HCT116 (cell line): Measurements from ENCODE around the gene TRH. TPM values are rescaled to one million over a fixed set of nuclear protein-coding genes. Genes with fewer than 3 reads are reported as not detected.

Experiments
- ATAC-seq: fragments of 200-7000 bp; cut with Tn5 transposase; 2 replicates; pipeline ENCODE4 v1.9.1; 2020; ENCODE audit warnings: mild to moderate bottlenecking, moderate library complexity
- BruUV-seq: library from RNA; stranded (reverse); fragments of 400-500 nt; replicated peaks from 2 replicates; lab custom pipeline; 2021; lab: Mats Ljungman, UMichigan
- CTCF ChIA-PET: fragments of 300-600 bp; sonication (Branson Sonifier 250); formaldehyde crosslinking; loops from one replicate; lab custom pipeline; 2021; ENCODE audit warnings: antibody characterized with exemption; lab: Charles Lee
- POLR2A ChIA-PET: fragments of 300-600, 350-600 bp; sonication (Branson Sonifier 250); formaldehyde crosslinking; loops from one replicate; lab custom pipeline; 2021; ENCODE audit warnings: antibody characterized with exemption; lab: Charles Lee
- RAD21 ChIA-PET, 2 experiments: fragments of 300-600 bp; sonication (Branson Sonifier 250); formaldehyde crosslinking; loops; one replicate each; lab custom pipeline; 2023; ENCODE audit warnings: low total read pairs in 2 of 2; ENCODE audit not compliant: uncharacterized antibody in 2 of 2, unreplicated experiment in 2 of 2, low non-redundant PET in 1 of 2; lab: Charles Lee
- DNase-seq: peaks from one replicate; pipeline ENCODE4 v3.0.0-alpha.2; 2010; ENCODE audit warnings: low read depth, low spot score
- H2AFZ ChIP-seq: fragments of 200-600 bp; shearing (Covaris generic), sonication (generic); 2 replicates; pipeline ENCODE4 v1.6.1; 2017; ENCODE audit warnings: low read depth, mixed run types, mixed read lengths, antibody characterized with exemption, low read length; ENCODE audit not compliant: poor library complexity, severe bottlenecking
- H3K27ac ChIP-seq: 2 replicates; pipeline ENCODE4 v1.5.1; 2012; ENCODE audit warnings: low read depth, low read length
- H3K27me3 ChIP-seq: fragments of 200-600 bp; sonication (generic); 2 replicates; pipeline ENCODE4 v1.6.1; 2016; ENCODE audit warnings: mixed run types, low read length, mixed read lengths; ENCODE audit not compliant: insufficient read depth
- H3K36me3 ChIP-seq, 2 experiments: fragments of 200-500 bp in 1 of 2; fragments of 200-600 bp in 1 of 2; sonication (Bioruptor generic) in 1 of 2; sonication (generic) in 1 of 2; 2 replicates each; pipeline versions ENCODE4 v1.5.1 to v1.6.1; 2014 to 2016; ENCODE audit warnings: low read length in 2 of 2, inconsistent platforms in 1 of 2, mixed read lengths in 1 of 2, mixed run types in 1 of 2; ENCODE audit not compliant: insufficient read depth in 2 of 2, control insufficient read depth in 1 of 2
- H3K4me1 ChIP-seq, 2 experiments: fragments of 200-600 bp in 1 of 2; sonication (generic) in 1 of 2; 2 replicates each; pipeline versions ENCODE4 v1.5.1 to v1.6.1; 2012 to 2017; ENCODE audit warnings: low read length in 2 of 2, inconsistent platforms in 1 of 2, mild to moderate bottlenecking in 1 of 2, mixed read lengths in 1 of 2, mixed run types in 1 of 2, moderate library complexity in 1 of 2; ENCODE audit not compliant: insufficient read depth in 2 of 2, control insufficient read depth in 1 of 2
- H3K4me2 ChIP-seq: fragments of 200-600 bp; sonication (generic); 2 replicates; pipeline ENCODE4 v1.6.1; 2017; ENCODE audit warnings: mixed run types, low read length, mixed read lengths
- H3K4me3 ChIP-seq, 2 experiments: fragments of 200-600 bp in 1 of 2; sonication (generic) in 1 of 2; replicated peaks in 1 of 2; 2 replicates each; pipeline ENCODE4 v1.5.1; 2011 to 2016; ENCODE audit warnings: low read length in 2 of 2, control low read depth in 1 of 2, low read depth in 1 of 2, mild to moderate bottlenecking in 1 of 2, mixed read lengths in 1 of 2, mixed run types in 1 of 2
- H3K79me2 ChIP-seq: fragments of 200-600 bp; sonication (generic); 2 replicates; pipeline ENCODE4 v1.6.1; 2017; ENCODE audit warnings: mild to moderate bottlenecking, mixed run types, low read length, moderate library complexity, mixed read lengths; ENCODE audit not compliant: insufficient read depth
- H3K9ac ChIP-seq: fragments of 200-600 bp; sonication (generic); 2 replicates; pipeline ENCODE4 v1.6.1; 2016; ENCODE audit warnings: low read length, mixed read lengths
- H3K9me2 ChIP-seq: fragments of 200-600 bp; sonication (generic), shearing (Covaris generic); 2 replicates; pipeline ENCODE4 v1.6.1; 2017; ENCODE audit warnings: mixed run types, mild to moderate bottlenecking, moderate library complexity; ENCODE audit not compliant: insufficient read depth
- H3K9me3 ChIP-seq, 2 experiments: fragments of 200-500 bp in 1 of 2; fragments of 200-600 bp in 1 of 2; sonication (Bioruptor generic) in 1 of 2; sonication (generic) in 1 of 2; 2 replicates each; pipeline ENCODE4 v1.6.1; 2014 to 2017; ENCODE audit warnings: low read length in 2 of 2, mixed read lengths in 2 of 2, inconsistent platforms in 1 of 2, low read depth in 1 of 2, mild to moderate bottlenecking in 1 of 2, mixed run types in 1 of 2, moderate library complexity in 1 of 2; ENCODE audit not compliant: control insufficient read depth in 1 of 2, insufficient read depth in 1 of 2
- H4K20me1 ChIP-seq: fragments of 200-600 bp; sonication (generic), shearing (Covaris generic); 2 replicates; pipeline ENCODE4 v1.6.1; 2017; ENCODE audit warnings: mixed run types, mild to moderate bottlenecking, moderate library complexity; ENCODE audit not compliant: insufficient read depth
- CBX3 ChIP-seq: IDR thresholded peaks from 2 replicates; pipeline ENCODE4 v1.6.1; 2012; ENCODE audit warnings: low read depth
- EGR1 ChIP-seq: IDR thresholded peaks from 2 replicates; pipeline ENCODE4 v1.6.1; 2012; ENCODE audit warnings: low read depth
- EZH2 ChIP-seq: fragments of 200-600 bp; sonication (generic); IDR thresholded peaks from 2 replicates; pipeline ENCODE4 v1.6.1; 2017; ENCODE audit warnings: antibody characterized with exemption, mixed run types
- EZH2phosphoT487 ChIP-seq: fragments of 200-600 bp; IDR thresholded peaks from 2 replicates; pipeline ENCODE4 v1.6.1; 2018; ENCODE audit warnings: antibody characterized with exemption, borderline replicate concordance
- JUND ChIP-seq: IDR thresholded peaks from 2 replicates; pipeline ENCODE4 v1.6.1; 2012
- POLR2A ChIP-seq: IDR thresholded peaks from 2 replicates; pipeline ENCODE4 v1.7.0; 2011; ENCODE audit warnings: borderline replicate concordance; ENCODE audit not compliant: insufficient read depth, insufficient read length; ENCODE audit errors: extremely low read depth
- POLR2AphosphoS5 ChIP-seq: IDR thresholded peaks from 2 replicates; pipeline ENCODE4 v1.6.1; 2011; ENCODE audit warnings: mild to moderate bottlenecking, low read depth, low read length, moderate library complexity
- RAD21 ChIP-seq: IDR thresholded peaks from 2 replicates; pipeline ENCODE4 v1.6.1; 2012; ENCODE audit warnings: low read depth, mild to moderate bottlenecking
- SIN3A ChIP-seq: IDR thresholded peaks from 2 replicates; pipeline ENCODE4 v1.6.1; 2012; ENCODE audit warnings: low read depth
- SP1 ChIP-seq: IDR thresholded peaks from 2 replicates; pipeline ENCODE4 v1.6.1; 2012; ENCODE audit warnings: low read depth
- YY1 ChIP-seq: IDR thresholded peaks from 2 replicates; pipeline ENCODE4 v1.6.1; 2011; ENCODE audit warnings: low read length, low read depth, moderate library complexity, mild to moderate bottlenecking; ENCODE audit not compliant: insufficient replicate concordance; ENCODE audit errors: extremely low read depth
- ZFX ChIP-seq: fragments of 450-650 bp; IDR thresholded peaks from 2 replicates; pipeline ENCODE4 v1.6.1; 2017
- intact Hi-C: fragments of 100-400 bp; cut with micrococcal nuclease; formaldehyde crosslinking; loops from 2 replicates; pipeline ENCODE4 v1.10.0; 2022
- total RNA-seq: library from RNA; stranded (reverse); gene quantifications from one replicate; pipeline ENCODE4 v1.2.1, GENCODE V29; 2021; ENCODE audit not compliant: unreplicated experiment
- TF ChIP-seq, protein P1 (sequence below): IDR thresholded peaks from 2 replicates; pipeline ENCODE4 v1.6.1; 2012
- TF ChIP-seq, protein P2 (sequence below): IDR thresholded peaks from 2 replicates; pipeline ENCODE4 v1.6.1; 2011; ENCODE audit warnings: mild to moderate bottlenecking, low read length, moderate library complexity; ENCODE audit not compliant: insufficient replicate concordance; ENCODE audit errors: extremely low read depth
- TF ChIP-seq, protein P3 (sequence below): IDR thresholded peaks from 2 replicates; pipeline ENCODE4 v1.6.1; 2012

TRH gene
- total RNA-seq, 1 experiment from 2014 or later, result not detected

DNA sequence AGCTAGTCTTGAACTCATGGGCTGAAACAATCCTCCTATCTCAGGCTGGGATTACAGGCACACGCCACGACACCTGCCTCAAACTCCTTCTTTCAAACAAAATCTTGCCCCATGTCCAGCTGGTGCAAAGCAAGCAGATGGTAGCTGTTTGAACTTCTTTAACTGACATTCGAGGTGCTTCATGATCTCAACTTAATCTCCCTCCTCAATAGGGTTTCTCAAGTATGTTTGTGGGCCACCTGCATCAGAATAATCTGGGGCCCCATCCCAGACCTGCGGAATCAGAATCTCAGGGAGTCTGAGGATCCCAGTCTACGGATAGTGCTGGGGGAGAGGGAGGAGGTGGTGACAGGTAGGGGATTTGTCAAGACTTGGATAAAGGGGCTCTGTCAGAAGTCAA is 20.9 kb upstream of the TRH start:
- Histone ChIP-seq H3K9me3 (no peaks in the 10 kb centered on the region), H3K9ac (no peak overlapping the region), H3K4me2 (no peak overlapping the region), H3K4me1 (no peaks in the 10 kb centered on the region), H3K27me3 (no peaks in the 10 kb centered on the region; the same call in 1 of the 2 replicates), H3K27ac (no peak overlapping the region), H3K9me2 (no peaks in the 10 kb centered on the region), H3K79me2 (no peaks in the 10 kb centered on the region), H4K20me1 (no peaks in the 10 kb centered on the region), H3K36me3 (no peaks in the 10 kb centered on the region), H2AFZ (no peak overlapping the region), H3K4me3 (no peak overlapping the region)
- no TSS peak for BruUV-seq
- CTCF ChIA-PET, result interaction anchor here (2.4 kb wide), 1 partner anchor 11 kb away, joined by 8 read pairs; no protein-coding TSS in a partner anchor
- RAD21 ChIA-PET, result no interaction called here
- DNase-seq (no peak), ATAC-seq (no peak)
- POLR2A ChIA-PET, result no interaction called here
- intact Hi-C loops, result no loop called here
- TF ChIP-seq, protein P1, sequence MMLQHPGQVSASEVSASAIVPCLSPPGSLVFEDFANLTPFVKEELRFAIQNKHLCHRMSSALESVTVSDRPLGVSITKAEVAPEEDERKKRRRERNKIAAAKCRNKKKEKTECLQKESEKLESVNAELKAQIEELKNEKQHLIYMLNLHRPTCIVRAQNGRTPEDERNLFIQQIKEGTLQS, result no peak
- TF ChIP-seq POLR2AphosphoS5 (no peak), CBX3 (no peak), YY1 (no peak), JUND (no peak), EGR1 (no peak), RAD21 (no peak), ZFX (no peak), EZH2 (no peak), EZH2phosphoT487 (no peak), SIN3A (no peak), SP1 (no peak), POLR2A (no peak)
- TF ChIP-seq, protein P2, sequence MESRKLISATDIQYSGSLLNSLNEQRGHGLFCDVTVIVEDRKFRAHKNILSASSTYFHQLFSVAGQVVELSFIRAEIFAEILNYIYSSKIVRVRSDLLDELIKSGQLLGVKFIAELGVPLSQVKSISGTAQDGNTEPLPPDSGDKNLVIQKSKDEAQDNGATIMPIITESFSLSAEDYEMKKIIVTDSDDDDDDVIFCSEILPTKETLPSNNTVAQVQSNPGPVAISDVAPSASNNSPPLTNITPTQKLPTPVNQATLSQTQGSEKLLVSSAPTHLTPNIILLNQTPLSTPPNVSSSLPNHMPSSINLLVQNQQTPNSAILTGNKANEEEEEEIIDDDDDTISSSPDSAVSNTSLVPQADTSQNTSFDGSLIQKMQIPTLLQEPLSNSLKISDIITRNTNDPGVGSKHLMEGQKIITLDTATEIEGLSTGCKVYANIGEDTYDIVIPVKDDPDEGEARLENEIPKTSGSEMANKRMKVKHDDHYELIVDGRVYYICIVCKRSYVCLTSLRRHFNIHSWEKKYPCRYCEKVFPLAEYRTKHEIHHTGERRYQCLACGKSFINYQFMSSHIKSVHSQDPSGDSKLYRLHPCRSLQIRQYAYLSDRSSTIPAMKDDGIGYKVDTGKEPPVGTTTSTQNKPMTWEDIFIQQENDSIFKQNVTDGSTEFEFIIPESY, result no peak
- TF ChIP-seq, protein P3, sequence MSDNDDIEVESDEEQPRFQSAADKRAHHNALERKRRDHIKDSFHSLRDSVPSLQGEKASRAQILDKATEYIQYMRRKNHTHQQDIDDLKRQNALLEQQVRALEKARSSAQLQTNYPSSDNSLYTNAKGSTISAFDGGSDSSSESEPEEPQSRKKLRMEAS, result no peak
